ENCODE results near the gene DUSP3.

The DUSP3 gene

GRCh38 chr17:43741636-43742035 lies 37.1 kb downstream of the DUSP3 start:
- no peak overlapping the region for H3K4me3 ChIP-seq (replicated peaks; ENCODE audit: low read depth, low read length)
- no peak for TF ChIP-seq CTCF (IDR thresholded peaks at IDR 0.05; ENCODE audit: low read length, missing control alignments)
- DNase-seq (ENCODE audit: low read depth), result no peak

- H3K4me3 ChIP-seq (replicated peaks; ENCODE audit: low read depth, low read length), result no peak overlapping the region
- no peak for TF ChIP-seq CTCF (IDR thresholded peaks at IDR 0.05; ENCODE audit: low read length, missing control alignments)
- peak; percentile 47 for DNase-seq (ENCODE audit: low read depth)
These were observed 38.2 kb downstream of the DUSP3 start for GRCh38 chr17:43740541-43740940.

- DNase-seq (ENCODE audit: low read depth), result no peak
- no peak for TF ChIP-seq CTCF (IDR thresholded peaks at IDR 0.05; ENCODE audit: low read length, missing control alignments)
- no peak overlapping the region for H3K4me3 ChIP-seq (replicated peaks; ENCODE audit: low read depth, low read length)
These were observed 41.1 kb downstream of the DUSP3 start for GRCh38 chr17:43737722-43738121.

- TF ChIP-seq CTCF (IDR thresholded peaks at IDR 0.05; ENCODE audit: low read length, missing control alignments), result no peak
- no peak overlapping the region for H3K4me3 ChIP-seq (replicated peaks; ENCODE audit: low read depth, low read length)
- no peak for DNase-seq (ENCODE audit: low read depth)
These were observed 42.4 kb downstream of the DUSP3 start for GRCh38 chr17:43736389-43736788.

GRCh38 chr17:43734376-43734775 lies 44.4 kb downstream of the DUSP3 start:
- TF ChIP-seq CTCF (IDR thresholded peaks at IDR 0.05; ENCODE audit: low read length, missing control alignments), result no peak
- no peak overlapping the region for H3K4me3 ChIP-seq (replicated peaks; ENCODE audit: low read depth, low read length)
- peak; percentile 92 for DNase-seq (ENCODE audit: low read depth)

- no peak overlapping the region for H3K4me3 ChIP-seq (replicated peaks; ENCODE audit: low read depth, low read length)
- DNase-seq (ENCODE audit: low read depth), result no peak
- TF ChIP-seq CTCF (IDR thresholded peaks at IDR 0.05; ENCODE audit: low read length, missing control alignments), result no peak
These were observed 44.8 kb downstream of the DUSP3 start for GRCh38 chr17:43733956-43734355.

- H3K4me3 ChIP-seq (replicated peaks; ENCODE audit: low read depth, low read length), result no peak overlapping the region
- DNase-seq (ENCODE audit: low read depth), result peak; percentile 89
These were observed 45.8 kb downstream of the DUSP3 start for GRCh38 chr17:43732958-43733357.

More at GRCh38 chr17:43732958-43733357, 45.8 kb downstream of the DUSP3 start:
- no peak for TF ChIP-seq CTCF (IDR thresholded peaks at IDR 0.05; ENCODE audit: low read length, missing control alignments)

All from fibroblast of pulmonary artery (primary cell).